Type B pancreatic cell (in vitro differentiated cells): ENCODE measurements around the gene KCNB1. TPM values are rescaled to one million over a fixed set of nuclear protein-coding genes. Genes with fewer than 3 reads are reported as not detected.

Experiments used
- DNase-seq: peaks from one replicate; pipeline ENCODE4 v3.0.0; 2021; ENCODE audit warnings: mixed read lengths; ENCODE audit not compliant: unreplicated experiment; ENCODE audit errors: extremely low spot score
- H3K27ac Mint-ChIP-seq: 2 replicates; pipeline ENCODE4 v1.8.0; 2021; ENCODE audit warnings: mild to moderate bottlenecking, mixed read lengths
- H3K27me3 Mint-ChIP-seq: 2 replicates; pipeline ENCODE4 v1.8.0; 2021; ENCODE audit warnings: mixed read lengths
- H3K36me3 Mint-ChIP-seq: 2 replicates; pipeline ENCODE4 v1.8.0; 2021; ENCODE audit warnings: mixed read lengths
- H3K4me1 Mint-ChIP-seq: one replicate; pipeline ENCODE4 v1.8.0; 2021; ENCODE audit warnings: mixed read lengths; ENCODE audit not compliant: unreplicated experiment
- H3K4me3 Mint-ChIP-seq: 2 replicates; pipeline ENCODE4 v1.8.0; 2021; ENCODE audit warnings: mild to moderate bottlenecking, mixed read lengths
- H3K9me3 Mint-ChIP-seq: 2 replicates; pipeline ENCODE4 v1.8.0; 2021; ENCODE audit warnings: mixed read lengths
- total RNA-seq: library from RNA; stranded (reverse); gene quantifications from 2 replicates; pipeline ENCODE4 v1.2.1, GENCODE V29; 2021; ENCODE audit warnings: low replicate concordance
- TF ChIP-seq, protein P1 (sequence below): fragments of 200-600 bp; sonication (generic); conservative IDR thresholded peaks from 2 replicates; pipeline ENCODE4 v1.5.0; 2021; ENCODE audit warnings: antibody characterized with exemption, mild to moderate bottlenecking

Gene KCNB1
- total RNA-seq, 1 donor from 2014 or later = 1.2 TPM

- Mint-ChIP-seq H3K27me3 (peaks cover 30% of the 10 kb centered on the region), H3K36me3 (no peaks in the 10 kb centered on the region), H3K9me3 (no peaks in the 10 kb centered on the region), H3K27ac (no peak overlapping the region), H3K4me3 (no peak overlapping the region), H3K4me1 (peaks cover 20% of the 10 kb centered on the region)
- TF ChIP-seq, protein P1, sequence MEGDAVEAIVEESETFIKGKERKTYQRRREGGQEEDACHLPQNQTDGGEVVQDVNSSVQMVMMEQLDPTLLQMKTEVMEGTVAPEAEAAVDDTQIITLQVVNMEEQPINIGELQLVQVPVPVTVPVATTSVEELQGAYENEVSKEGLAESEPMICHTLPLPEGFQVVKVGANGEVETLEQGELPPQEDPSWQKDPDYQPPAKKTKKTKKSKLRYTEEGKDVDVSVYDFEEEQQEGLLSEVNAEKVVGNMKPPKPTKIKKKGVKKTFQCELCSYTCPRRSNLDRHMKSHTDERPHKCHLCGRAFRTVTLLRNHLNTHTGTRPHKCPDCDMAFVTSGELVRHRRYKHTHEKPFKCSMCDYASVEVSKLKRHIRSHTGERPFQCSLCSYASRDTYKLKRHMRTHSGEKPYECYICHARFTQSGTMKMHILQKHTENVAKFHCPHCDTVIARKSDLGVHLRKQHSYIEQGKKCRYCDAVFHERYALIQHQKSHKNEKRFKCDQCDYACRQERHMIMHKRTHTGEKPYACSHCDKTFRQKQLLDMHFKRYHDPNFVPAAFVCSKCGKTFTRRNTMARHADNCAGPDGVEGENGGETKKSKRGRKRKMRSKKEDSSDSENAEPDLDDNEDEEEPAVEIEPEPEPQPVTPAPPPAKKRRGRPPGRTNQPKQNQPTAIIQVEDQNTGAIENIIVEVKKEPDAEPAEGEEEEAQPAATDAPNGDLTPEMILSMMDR = no peak
- no peak for DNase-seq
Observed at GRCh38 chr20:49448917-49449316, 33.6 kb downstream of the KCNB1 start.

GRCh38 chr20:49447946-49448809, 34.3 kb downstream of the KCNB1 start:
- DNase-seq = no peak
- Mint-ChIP-seq H3K4me3 (no peak overlapping the region), H3K4me1 (peaks cover 20% of the 10 kb centered on the region), H3K27ac (no peak overlapping the region), H3K36me3 (no peaks in the 10 kb centered on the region), H3K27me3 (peaks cover 27% of the 10 kb centered on the region), H3K9me3 (no peaks in the 10 kb centered on the region)
- TF ChIP-seq, protein P1 = no peak

GRCh38 chr20:49447364-49447763, 35.1 kb downstream of the KCNB1 start:
- no peaks in the 10 kb centered on the region for H3K9me3 Mint-ChIP-seq

GRCh38 chr20:49446808-49447207, 35.7 kb downstream of the KCNB1 start:
- TF ChIP-seq, protein P1 = no peak
- no peak overlapping the region for H3K4me3 Mint-ChIP-seq
- H3K4me1 Mint-ChIP-seq = peaks cover 20% of the 10 kb centered on the region
- no peaks in the 10 kb centered on the region for H3K36me3 Mint-ChIP-seq
- no peak overlapping the region for H3K27ac Mint-ChIP-seq
- peaks cover 27% of the 10 kb centered on the region for H3K27me3 Mint-ChIP-seq
- H3K9me3 Mint-ChIP-seq = no peaks in the 10 kb centered on the region
- no peak for DNase-seq

More at GRCh38 chr20:49447364-49447763, 35.1 kb downstream of the KCNB1 start:
- Mint-ChIP-seq H3K27me3 (peaks cover 27% of the 10 kb centered on the region), H3K4me1 (peaks cover 20% of the 10 kb centered on the region), H3K4me3 (no peak overlapping the region), H3K27ac (no peak overlapping the region), H3K36me3 (no peaks in the 10 kb centered on the region)
- no peak for DNase-seq
- TF ChIP-seq, protein P1 = no peak

GRCh38 chr20:49446080-49446479, 36.4 kb downstream of the KCNB1 start:
- Mint-ChIP-seq H3K27me3 (peaks cover 26% of the 10 kb centered on the region), H3K4me1 (peaks cover 20% of the 10 kb centered on the region), H3K36me3 (no peaks in the 10 kb centered on the region), H3K27ac (no peak overlapping the region), H3K9me3 (no peaks in the 10 kb centered on the region), H3K4me3 (no peak overlapping the region)
- TF ChIP-seq, protein P1 = no peak
- no peak for DNase-seq
